Measurements from ENCODE around the gene ZDHHC14. TPM values are rescaled to one million over a fixed set of nuclear protein-coding genes. Genes with fewer than 3 reads are reported as not detected.

Gene ZDHHC14
- polyA plus RNA-seq, 1 donor = 6.7 TPM

DNA sequence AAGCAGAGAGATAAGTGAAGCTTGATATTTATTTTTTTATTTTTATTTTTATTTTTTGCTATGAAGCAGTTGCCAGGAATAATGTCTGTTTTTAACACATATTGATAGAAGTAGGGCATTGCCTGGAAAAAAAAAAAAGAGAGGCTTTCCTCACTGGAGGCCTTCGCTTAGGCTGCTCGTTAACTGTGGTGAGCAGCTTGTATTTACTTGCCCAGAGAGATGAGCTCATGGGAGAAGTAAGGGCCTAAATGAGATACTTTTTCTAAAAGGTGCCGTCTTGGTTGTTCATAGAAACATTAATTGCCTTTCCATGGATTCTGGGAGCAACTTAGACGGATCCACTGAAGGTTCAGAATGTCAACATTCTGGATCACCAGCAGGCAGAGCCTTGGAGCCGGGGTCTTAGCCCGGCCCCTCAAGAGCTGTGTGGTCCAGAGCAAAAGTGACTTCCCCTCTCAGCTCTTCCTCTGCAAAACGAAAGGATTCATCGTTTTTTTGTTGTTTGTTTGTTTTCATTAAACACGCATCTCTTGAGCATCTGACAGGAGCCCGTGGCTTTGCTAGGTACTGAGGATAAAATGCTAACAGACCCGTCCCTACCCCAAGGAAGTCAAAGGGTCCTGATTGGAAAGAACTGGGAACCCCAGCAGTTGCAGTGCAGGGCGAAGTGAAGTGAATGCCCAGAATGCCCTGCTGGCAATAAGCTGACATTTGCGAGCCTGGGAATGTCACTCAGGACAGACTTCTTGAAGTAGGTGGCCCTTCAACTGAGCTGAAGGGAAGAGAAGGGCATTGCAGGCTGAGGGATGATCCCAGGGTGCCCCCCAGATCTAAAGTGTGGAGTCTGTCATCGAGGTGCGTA is 138.5 kb downstream of the ZDHHC14 start:
- no peak for DNase-seq

DNA sequence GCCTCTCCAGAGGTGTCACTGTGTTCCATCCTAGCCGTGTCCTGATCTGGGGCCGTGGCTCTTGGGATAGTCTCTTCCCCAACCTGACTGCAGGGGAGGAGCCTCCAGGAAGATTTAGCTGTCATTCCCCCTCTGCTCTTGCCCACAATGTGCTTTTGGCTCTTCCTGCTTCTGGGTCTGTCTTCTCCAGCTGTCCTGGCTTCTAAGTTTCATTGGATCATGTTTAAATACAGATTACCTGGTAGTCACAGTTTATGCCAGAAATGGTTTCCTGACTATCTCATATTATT is 139.1 kb downstream of the ZDHHC14 start:
- no peak for DNase-seq

DNA sequence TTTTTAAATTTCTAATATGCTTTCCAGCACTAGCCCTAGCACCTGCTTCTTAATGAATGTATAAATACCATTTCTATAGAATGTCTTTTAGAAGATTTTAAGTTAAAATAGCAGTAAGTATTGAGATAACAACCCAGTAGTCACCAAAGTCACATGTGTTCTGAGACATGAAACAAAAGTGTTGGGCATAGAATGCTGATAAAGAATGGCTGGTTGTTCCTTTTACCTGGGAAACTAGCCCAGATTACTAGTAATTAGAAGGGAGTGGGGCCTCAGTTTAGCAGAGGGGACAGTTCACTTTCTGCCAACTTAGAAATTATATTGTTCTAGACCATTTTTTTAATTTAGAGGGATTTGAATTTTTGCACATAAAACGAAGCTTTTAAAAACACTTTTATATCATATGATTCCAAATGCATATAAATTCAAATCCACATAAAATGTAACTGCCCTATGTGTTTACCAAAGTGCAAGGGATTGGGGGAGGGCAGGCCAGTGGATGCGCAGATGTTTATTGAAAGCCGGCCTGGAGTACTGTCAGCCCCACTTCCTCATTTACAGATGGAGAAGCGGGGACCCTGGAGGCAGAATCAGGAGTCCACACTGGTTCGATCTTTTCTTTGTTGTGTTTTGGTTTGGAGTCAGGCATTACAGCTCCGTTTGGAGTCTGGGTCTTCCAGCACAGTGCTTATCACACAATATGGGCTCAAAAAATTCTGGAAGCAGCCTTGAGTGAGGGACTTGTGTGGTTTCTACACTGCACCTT is 139.8 kb downstream of the ZDHHC14 start:
- DNase-seq = no peak

DNA sequence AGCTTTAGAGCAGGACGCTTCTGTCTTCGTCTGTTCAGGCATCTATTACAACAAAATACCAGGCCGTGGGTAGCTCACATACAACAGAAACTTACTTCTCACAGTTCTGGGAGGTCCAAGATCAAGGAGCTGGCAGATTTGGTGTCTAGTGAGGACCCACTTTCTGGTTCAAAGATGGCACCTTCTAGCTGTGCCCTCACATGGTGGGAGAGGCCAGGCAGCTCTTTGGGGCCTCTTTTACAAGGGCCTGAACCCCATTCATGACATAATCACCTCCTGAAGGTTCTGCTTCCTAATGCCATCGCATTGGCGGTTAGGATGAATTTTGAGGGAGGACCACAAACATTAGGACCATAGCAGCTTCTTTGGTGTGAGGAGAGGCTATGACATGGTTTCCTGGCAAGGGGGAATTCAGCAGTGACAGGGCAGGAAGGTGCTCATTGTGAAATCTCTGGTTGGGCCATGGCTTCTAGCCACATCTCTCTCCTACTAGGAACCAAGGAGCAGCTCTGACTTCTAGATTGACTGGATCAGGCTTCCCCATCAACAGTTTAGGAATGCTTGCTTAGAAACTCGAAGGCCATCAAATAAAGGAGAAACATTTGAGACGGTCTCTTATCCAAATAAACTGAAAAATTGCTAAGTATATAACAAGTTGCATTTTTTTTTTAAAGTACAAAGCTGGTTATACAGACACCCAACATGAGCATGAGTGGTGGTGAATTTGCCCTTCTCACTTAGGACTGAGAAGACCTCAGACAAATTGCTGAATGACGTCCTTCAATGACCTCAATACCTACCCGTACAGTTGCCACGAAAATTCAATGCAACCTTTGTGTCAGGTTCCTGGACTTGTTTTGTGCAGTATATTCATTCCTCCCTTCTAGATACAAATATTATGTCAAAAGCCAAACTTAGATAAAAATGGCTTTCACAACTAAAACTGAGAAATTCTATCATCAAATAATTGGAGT is 140.7 kb downstream of the ZDHHC14 start:
- no peak for DNase-seq

GRCh38 chr6:157522472-157522871 is 141.5 kb downstream of the ZDHHC14 start:
- no peak for DNase-seq

DNA sequence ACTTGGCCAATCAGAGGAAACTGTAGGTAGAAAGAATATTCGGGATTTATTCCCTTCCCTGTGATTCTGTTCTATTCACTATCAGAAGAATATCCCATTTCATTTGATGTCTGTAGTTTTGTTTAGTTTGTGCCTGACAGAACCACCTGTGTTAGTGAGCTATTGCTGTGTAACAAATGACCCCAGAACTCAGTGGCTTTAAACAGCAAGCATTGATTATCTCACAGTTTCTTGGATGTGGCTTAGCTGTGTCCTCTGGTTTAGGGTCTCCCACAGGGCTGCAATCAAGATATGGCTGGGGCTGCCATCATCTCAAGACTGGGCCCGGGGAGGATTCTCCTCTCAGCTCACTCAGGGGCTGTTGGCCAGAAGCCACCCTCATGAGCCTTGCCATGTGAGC is 143.7 kb downstream of the ZDHHC14 start:
- DNase-seq = no peak

GRCh38 chr6:157525292-157525889 is 144.4 kb downstream of the ZDHHC14 start:
- no peak for DNase-seq

- DNase-seq = no peak
Measured at GRCh38 chr6:157525918-157526425, 145.0 kb downstream of the ZDHHC14 start.

DNA sequence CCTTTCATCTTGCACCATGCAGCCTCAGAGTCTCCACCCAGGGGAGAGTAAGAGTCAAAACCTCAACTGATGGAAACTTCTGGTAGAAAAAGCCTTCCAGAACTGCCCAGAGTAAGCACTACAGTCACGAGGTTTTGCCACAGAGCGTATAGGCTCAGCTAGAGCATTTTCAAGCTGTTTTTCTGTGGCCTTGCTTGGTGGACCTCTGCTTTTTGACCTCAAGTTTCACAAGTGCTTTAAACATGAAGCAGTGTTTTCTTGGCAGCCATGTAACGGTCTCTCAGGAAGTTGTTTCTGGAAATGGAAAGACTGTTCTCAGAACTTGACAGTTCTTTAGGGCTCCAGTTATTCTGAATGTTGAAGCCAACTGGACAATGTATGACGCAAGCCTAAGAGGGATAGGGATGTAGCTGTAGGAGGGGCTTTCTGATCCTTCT is 146.5 kb downstream of the ZDHHC14 start:
- DNase-seq = peak; percentile 76

- no peak for DNase-seq
Measured at GRCh38 chr6:157528931-157529653, 148.1 kb downstream of the ZDHHC14 start.

DNA sequence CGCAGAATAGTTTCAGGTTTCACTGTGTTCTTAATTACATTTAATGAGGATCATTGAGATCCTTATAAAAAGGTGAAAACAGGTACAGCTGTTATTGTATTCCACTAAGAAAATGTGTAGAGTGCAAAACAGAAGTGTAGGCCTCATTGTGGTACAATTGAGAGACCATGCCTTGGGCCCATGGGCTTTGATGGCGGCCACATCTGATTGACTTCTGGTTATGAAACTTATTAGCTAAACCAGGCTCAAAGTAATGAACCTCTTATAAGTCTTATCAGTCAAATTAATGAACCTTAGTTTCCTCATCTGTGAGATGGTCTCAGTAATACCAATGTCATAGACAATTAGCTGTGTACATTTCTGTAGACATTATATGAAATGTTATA is 148.7 kb downstream of the ZDHHC14 start:
- DNase-seq = no peak

GRCh38 chr6:157530126-157530525 is 149.1 kb downstream of the ZDHHC14 start:
- DNase-seq = no peak

DNA sequence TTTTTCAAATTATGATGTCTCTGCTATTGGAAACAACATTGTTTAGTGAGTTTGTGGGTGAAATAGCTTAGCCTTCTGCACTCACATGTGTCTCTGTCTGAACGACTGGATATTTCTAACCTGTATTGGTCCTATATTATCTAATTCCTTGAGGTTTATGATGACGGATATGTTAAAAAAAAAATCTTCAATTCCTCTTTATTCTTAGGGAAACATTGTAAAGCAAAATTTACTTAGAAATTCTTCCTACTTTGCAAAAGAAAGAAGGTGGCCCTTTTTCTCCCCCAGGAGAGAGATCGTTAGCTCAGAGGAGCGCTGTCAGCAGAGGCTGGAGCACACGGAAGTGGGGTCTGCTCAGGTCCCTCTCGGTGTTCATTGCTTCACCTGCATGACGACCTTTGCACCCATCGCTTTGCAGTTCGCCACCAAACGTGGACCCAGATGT is 149.8 kb downstream of the ZDHHC14 start:
- DNase-seq = no peak

GRCh38 chr6:157531169-157531985 is 150.4 kb downstream of the ZDHHC14 start:
- DNase-seq = no peak

DNA sequence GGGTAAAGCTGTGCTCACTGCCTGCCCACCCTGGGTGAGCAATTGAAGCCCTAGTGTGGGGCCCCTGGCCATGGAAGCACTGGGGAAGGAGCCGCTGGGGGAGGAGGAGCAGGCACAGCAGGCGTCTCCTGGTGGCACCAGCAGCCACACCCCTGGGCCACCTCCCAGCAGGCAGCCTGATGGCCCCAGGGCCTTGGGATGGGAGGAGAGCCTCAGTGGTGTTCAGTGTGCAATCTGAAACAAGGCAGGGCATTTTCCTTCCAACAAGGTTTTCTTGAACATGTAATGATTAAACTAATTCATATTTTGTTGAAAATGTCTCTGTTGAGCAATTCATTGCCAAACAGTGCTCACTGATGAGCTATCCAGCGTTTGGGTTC is 151.0 kb downstream of the ZDHHC14 start:
- no peak for DNase-seq

GRCh38 chr6:157533048-157533871 is 152.3 kb downstream of the ZDHHC14 start:
- no peak for DNase-seq

DNA sequence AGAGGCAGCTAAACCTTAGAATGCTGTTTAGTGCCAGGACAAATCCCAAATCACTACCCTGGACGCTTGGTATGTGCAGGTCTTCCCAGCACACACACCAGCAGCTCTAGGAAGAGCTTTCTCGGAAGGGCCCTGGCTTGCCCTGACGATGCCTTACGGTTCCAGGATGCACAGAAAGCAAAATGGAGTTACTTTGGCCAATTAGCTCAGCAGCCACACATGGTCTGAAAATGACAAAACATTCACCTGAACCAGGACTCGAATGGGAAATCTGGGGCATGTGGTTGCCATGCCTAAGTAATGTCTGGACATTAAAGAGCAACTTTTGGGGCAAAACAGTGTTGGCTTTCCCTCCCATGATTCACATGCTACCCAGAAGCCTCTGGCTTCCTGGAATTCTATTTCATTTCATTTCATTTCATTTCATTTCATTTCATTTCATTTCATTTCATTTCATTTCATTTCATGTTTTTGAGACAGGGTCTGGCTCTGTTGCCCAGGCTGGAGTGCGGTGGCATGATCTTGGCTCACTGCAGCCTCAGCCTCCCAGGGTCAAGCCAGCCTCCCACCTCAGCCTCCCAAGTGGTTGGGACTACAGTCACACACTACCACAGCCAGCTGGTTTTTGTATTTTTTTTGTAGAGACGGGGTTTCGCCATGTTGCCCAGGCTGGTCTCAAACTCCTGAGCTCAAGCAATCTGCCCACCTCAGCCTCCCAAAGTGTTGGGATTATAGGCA is 153.3 kb downstream of the ZDHHC14 start:
- DNase-seq = no peak

GRCh38 chr6:157534977-157535339 is 154.0 kb downstream of the ZDHHC14 start:
- DNase-seq = no peak
